ENCODE data around the gene KAT14. TPM values are rescaled to one million over a fixed set of nuclear protein-coding genes. Genes with fewer than 3 reads are reported as not detected.
"Not testable (repeated sequence)": the region's sequence is repeated elsewhere in the genome, so short reads cannot be mapped to it uniquely, and the experiment has no call there.

Gene KAT14
- total RNA-seq, 3 donors from 2014 or later, result 11.1 to 17.4 (median 14.9) TPM

- DNase-seq (ENCODE audit: low spot score in 2 of 2), result no peak
- intact Hi-C loops (cut with DNase I; ENCODE audit: low total_unique reads), result loop anchor here (5.0 kb wide), 1 partner anchor 351 kb away; no protein-coding TSS in a partner anchor
- no peaks in the 10 kb centered on the region for H3K4me1 ChIP-seq
- H3K9me3 ChIP-seq, result peaks cover 0 to 9% of the 10 kb centered on the region in 2 donors
- no peak for TF ChIP-seq POLR2AphosphoS5 (IDR thresholded peaks at IDR 0.05)
- TF ChIP-seq CTCF (IDR thresholded peaks at IDR 0.05), result no peak
- H3K27me3 ChIP-seq, result no peaks in the 10 kb centered on the region
- H3K27ac ChIP-seq, result no peak overlapping the region
- no peaks in the 10 kb centered on the region for H3K36me3 ChIP-seq
- no peak overlapping the region for H3K4me3 ChIP-seq
Observed at GRCh38 chr20:18180815-18181214, 43.2 kb downstream of the KAT14 start.

- Histone ChIP-seq H3K4me1 (no peaks in the 10 kb centered on the region), H3K27ac (peak overlapping the region; percentile 45 to 55), H3K9me3 (no peaks in the 10 kb centered on the region), H3K27me3 (no peaks in the 10 kb centered on the region), H3K4me3 (no peak overlapping the region), H3K36me3 (no peaks in the 10 kb centered on the region)
- no peak for DNase-seq (ENCODE audit: low spot score in 2 of 2)
- intact Hi-C loops (cut with DNase I; ENCODE audit: low total_unique reads), result no loop called here
- TF ChIP-seq POLR2A (IDR thresholded peaks at IDR 0.05) (no peak), POLR2AphosphoS5 (IDR thresholded peaks at IDR 0.05) (no peak), CTCF (IDR thresholded peaks at IDR 0.05) (no peak)
Observed at GRCh38 chr20:18187020-18187419, 49.4 kb downstream of the KAT14 start.

GRCh38 chr20:18188434-18188833 lies 50.8 kb downstream of the KAT14 start:
- TF ChIP-seq POLR2A (IDR thresholded peaks at IDR 0.05), result no peak
- TF ChIP-seq CTCF (IDR thresholded peaks at IDR 0.05), result no peak
- no peak for TF ChIP-seq POLR2AphosphoS5 (IDR thresholded peaks at IDR 0.05)
- no peaks in the 10 kb centered on the region for H3K36me3 ChIP-seq
- H3K27ac ChIP-seq, result no peak overlapping the region
- no peaks in the 10 kb centered on the region for H3K4me1 ChIP-seq
- no peaks in the 10 kb centered on the region for H3K9me3 ChIP-seq
- DNase-seq (ENCODE audit: low spot score in 2 of 2), result no peak
- no peaks in the 10 kb centered on the region for H3K27me3 ChIP-seq
- no peak overlapping the region for H3K4me3 ChIP-seq
- intact Hi-C loops (cut with DNase I; ENCODE audit: low total_unique reads), result no loop called here

- no peaks in the 10 kb centered on the region for H3K27me3 ChIP-seq
- TF ChIP-seq POLR2AphosphoS5 (IDR thresholded peaks at IDR 0.05), result no peak
- TF ChIP-seq CTCF (IDR thresholded peaks at IDR 0.05), result no peak
- no peak for TF ChIP-seq POLR2A (IDR thresholded peaks at IDR 0.05)
- no peaks in the 10 kb centered on the region for H3K36me3 ChIP-seq
- peak overlapping the region in 1 of 2 donors; percentile 19 for H3K27ac ChIP-seq
- DNase-seq (ENCODE audit: low spot score in 2 of 2), result no peak
- no peaks in the 10 kb centered on the region for H3K9me3 ChIP-seq
- no peak overlapping the region for H3K4me3 ChIP-seq
- intact Hi-C loops (cut with DNase I; ENCODE audit: low total_unique reads), result no loop called here
- H3K4me1 ChIP-seq, result no peaks in the 10 kb centered on the region
Observed at GRCh38 chr20:18190338-18191233, 52.9 kb downstream of the KAT14 start.

GRCh38 chr20:18191306-18191705 lies 53.6 kb downstream of the KAT14 start:
- Histone ChIP-seq H3K27ac (no peak overlapping the region), H3K27me3 (no peaks in the 10 kb centered on the region), H3K36me3 (no peaks in the 10 kb centered on the region), H3K9me3 (no peaks in the 10 kb centered on the region), H3K4me3 (no peak overlapping the region), H3K4me1 (no peaks in the 10 kb centered on the region)
- intact Hi-C loops (cut with DNase I; ENCODE audit: low total_unique reads), result no loop called here
- DNase-seq (ENCODE audit: low spot score in 2 of 2), result no peak
- TF ChIP-seq CTCF (IDR thresholded peaks at IDR 0.05), result no peak
- no peak for TF ChIP-seq POLR2AphosphoS5 (IDR thresholded peaks at IDR 0.05)
- TF ChIP-seq POLR2A (IDR thresholded peaks at IDR 0.05), result no peak

GRCh38 chr20:18194461-18194860 lies 56.8 kb downstream of the KAT14 start:
- H3K4me1 ChIP-seq; H3K27ac ChIP-seq; DNase-seq (ENCODE audit: low spot score in 2 of 2); H3K36me3 ChIP-seq; H3K27me3 ChIP-seq; H3K9me3 ChIP-seq; intact Hi-C loops (cut with DNase I; ENCODE audit: low total_unique reads); H3K4me3 ChIP-seq: not testable (repeated sequence)

Data from breast epithelium (tissue), 4 donors.